GM18499 (cell line): Measurements from ENCODE around the gene MAD1L1.

Experiments
- ATAC-seq: cut with Tn5 transposase; IDR thresholded peaks from one replicate; pipeline ENCODE4 v1.9.1; 2021; ENCODE audit warnings: moderate number of reproducible peaks; ENCODE audit not compliant: insufficient read depth, unreplicated experiment

The MAD1L1 gene

DNA sequence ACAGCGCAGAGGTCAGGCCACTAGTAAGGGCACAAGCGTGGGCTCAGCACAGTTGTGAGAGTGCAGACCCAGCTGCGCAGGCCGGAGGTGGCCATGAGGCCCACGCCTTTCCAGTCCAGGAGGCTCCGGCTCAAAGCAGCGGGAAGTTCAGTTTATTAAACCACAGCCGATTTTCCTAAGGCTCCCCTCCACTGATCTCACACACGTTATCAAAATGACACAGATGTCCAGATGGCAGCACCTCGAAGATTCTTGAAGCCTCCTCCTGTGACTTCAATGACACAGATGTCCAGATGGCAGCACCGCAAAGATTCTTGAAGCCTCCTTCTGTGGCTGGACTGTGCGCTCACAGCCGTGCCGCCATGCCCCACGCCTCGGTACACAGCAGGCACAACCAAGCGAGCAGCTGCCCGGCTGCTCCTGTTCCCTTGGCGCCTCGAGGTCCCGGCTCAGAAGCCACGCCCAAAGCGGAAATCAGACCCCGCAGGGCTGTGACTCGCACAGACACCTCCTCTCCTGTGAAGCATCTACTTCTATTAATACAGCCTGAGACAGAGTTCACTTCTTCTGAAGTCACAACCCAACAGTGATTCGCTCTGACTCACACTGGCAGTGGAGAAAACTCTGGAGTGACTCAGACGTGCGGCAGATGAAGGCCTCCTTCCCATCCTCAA is 122.7 kb downstream of the MAD1L1 start:
- ATAC-seq, result no peak

- no peak for ATAC-seq
Measured at GRCh38 chr7:2109251-2109872, 123.4 kb downstream of the MAD1L1 start.

DNA sequence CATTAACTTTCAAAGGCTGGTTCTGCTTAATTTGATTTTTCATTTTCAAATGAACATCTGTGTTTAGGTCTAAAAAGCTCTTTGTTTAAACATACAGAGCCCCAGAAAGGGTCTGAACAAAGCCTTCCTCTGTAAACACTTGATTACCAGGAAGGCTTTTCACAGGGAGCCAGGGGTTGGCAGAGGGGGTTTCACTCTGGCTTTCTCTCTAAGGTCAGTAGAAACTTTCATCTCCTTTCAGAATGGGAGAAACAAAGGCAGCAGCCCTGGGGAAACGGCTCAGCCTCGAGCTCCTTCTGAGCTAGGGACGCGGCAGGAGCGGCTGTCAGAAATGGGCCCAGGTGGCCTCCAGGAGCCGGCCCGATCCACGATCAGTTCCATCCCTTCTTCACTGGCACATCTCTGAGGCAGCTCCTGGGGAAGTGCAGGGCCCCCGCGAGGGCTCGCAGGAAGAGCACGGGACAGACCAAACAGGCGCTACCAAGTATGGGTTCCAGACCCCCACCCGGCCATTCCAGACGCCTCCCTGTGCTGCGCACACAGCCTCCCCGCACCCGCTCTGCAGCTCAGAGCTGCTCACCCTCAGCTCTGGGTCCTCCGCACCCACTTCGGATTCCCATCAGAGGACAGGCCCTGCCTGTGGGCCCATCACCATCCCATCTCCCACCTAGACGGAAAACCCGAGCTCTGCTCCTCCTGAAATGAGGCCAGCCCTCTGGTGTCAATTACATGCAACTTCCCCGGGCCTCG is 124.1 kb downstream of the MAD1L1 start:
- no peak for ATAC-seq

DNA sequence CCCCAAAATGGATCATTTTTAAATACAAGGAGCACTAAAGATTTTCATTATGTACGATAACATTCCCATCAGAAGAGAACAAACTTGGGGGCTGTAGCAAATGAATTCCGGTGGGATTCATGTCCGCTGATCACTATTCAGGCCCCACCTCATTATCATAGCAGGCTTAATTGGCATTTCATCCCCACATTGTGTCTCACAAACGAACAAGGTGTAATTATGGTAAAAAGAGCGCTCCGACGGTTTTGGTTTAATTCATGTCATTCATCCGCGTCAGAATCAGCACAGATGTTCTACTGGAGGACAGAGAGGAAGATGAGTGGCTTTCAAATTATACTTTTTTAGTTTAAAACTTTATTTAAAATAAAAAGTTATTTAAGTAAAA is 124.7 kb downstream of the MAD1L1 start:
- no peak for ATAC-seq

DNA sequence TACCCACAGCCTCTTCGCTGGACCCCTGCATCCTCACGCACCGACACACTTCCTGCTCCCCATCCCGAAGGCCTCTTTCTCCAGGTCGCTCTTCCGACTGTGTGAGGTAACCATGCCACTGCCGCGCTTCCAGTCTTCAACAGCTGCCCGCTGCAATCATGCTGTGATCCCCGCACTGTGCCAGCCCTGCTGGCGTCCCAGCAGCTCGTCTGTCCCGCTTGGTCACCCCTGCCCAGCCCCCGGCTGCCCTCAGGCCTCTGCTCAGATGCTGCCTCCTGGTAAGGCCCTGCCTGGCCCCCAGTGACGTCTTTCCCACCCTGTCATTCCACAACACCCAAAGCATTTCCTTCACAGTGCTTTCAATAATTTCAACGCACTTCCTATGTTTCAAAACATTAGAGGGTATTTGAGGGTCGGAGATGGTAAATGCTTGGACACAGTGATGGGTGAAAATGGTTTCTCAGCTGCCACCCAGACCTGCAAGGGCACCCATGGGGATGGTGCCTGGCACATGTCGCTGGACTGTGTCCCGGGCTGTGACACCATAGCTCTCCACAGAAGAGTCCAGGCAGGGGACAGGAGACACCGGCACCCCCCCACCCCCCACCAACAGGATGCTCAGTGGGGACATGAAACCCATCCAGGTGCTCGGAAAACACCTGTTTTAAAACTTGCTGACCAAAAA is 125.2 kb downstream of the MAD1L1 start:
- ATAC-seq, result no peak

GRCh38 chr7:2106924-2107323 is 125.8 kb downstream of the MAD1L1 start:
- ATAC-seq, result no peak

- ATAC-seq, result no peak
Measured at GRCh38 chr7:2106440-2106839, 126.3 kb downstream of the MAD1L1 start.

- no peak for ATAC-seq
Measured at GRCh38 chr7:2105917-2106316, 126.8 kb downstream of the MAD1L1 start.

DNA sequence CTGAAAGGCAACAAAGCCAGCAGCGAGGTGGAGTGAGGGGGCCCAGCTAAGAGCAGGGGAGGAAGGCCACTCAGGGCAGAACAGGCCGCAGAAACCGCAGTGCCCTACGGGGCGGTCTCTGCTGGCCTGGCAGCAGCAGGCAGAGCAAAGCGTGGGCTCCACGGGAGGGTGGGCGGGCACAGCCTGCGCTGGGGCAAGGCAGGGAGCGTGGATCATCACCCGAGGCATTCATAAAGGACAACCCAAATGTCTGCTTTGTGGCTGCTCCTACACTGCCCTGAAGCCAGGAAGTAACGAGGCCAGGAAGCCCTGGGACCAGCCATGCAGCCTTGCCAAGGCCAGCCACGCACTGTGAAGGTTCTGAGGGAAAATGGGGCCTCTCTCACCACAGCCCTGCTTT is 127.5 kb downstream of the MAD1L1 start:
- no peak for ATAC-seq

DNA sequence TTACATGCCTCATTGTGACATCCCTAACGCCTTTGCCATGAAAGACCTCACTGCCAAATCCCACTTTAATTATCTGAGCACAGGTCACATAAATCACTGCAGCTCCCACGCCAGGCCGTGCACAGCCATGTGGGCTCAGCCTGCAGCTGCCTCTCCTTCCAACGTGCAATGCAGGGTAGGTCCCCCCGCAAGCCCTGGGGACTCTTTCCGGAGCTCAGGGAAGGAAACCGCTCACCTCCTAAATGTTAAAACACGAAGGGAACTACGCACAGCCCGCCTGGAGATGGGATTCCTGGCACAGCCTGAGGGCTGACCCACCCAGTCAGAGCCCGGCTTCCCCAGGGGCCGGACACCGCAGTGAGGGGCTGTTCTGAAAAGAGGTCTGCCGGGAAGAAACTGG is 128.0 kb downstream of the MAD1L1 start:
- ATAC-seq, result no peak

DNA sequence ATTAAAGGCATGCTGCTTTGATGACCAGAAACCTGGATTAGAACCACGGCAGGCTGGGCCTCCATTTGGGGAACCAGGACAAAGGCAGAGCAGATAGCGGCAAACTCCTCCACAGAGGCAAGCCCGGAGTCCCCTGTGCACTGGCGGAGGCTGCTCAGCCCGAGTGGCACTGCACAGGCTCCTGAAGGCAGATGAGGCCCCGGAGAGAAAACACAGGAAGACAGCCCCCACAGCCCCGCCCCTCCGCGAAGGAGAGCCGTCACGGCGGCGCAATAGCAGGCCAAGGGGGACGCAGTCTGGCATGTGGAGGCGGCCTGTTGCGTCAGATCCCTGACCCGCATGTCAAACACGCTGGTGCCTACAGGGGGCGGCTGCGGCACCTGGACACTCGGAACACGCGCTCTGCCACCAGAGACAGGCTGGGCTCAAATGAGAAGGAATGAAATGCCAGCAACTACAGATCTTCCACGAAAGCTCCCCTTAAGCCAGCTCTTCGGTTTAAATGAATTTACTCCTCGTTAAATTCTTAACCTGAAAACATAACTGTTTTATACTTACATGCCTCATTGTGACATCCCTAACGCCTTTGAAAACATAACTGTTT is 128.5 kb downstream of the MAD1L1 start:
- ATAC-seq, result no peak

DNA sequence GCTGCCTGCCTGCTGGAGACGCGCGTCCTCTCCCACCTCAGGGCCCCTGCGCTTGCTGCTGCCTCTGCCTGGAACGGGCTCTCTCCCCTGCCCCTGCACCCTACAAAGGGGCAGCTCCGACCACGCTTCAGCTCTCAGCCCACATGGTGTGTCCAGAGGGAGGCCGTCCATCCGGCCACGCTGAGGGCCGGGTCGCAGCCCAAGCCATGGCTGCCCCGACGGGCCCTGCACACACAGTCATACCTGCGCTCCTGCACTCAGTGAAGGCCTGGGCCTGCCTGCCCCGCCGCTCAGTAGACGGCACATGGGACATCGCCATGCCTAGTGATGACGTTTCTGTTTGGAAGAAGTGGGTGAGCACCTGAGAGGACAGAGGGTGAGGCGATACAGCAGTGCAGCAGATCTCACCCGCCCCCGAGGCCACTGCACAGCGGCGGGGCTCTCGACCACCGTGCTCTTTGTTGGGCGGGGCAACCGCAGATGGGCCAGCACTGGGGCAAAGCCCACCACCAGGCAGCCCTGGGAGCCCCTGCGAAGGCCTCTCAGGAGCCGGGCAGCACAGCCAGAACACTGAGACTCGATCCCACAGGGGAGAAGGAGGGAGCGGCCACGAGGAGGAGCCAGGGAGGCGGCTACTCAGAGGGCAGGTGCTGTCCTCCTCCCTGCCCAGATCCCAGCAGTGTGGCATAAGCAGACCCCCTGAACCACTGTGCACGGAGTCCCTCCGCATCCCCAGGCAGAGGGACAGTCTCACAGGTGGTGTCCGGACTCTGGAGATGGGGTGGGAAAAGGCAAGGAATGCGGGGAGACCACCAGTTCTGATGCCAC is 129.5 kb downstream of the MAD1L1 start:
- ATAC-seq, result no peak

DNA sequence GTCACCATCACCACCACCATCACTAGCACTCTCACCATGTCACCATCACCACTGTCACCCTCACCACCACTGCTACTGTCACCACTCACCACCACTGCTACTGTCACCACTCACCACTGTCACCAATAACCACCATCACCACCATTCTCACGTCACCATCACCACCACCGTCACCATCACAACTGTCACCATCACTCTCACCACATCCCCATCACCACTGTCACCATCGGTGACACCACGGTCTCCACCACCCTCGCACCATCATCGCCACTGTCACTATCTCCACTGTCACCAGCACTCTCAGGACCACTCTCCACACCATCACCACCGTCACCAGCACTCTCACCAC is 130.4 kb downstream of the MAD1L1 start:
- ATAC-seq, result no peak

GRCh38 chr7:2101630-2102374 is 130.9 kb downstream of the MAD1L1 start:
- ATAC-seq, result no peak

DNA sequence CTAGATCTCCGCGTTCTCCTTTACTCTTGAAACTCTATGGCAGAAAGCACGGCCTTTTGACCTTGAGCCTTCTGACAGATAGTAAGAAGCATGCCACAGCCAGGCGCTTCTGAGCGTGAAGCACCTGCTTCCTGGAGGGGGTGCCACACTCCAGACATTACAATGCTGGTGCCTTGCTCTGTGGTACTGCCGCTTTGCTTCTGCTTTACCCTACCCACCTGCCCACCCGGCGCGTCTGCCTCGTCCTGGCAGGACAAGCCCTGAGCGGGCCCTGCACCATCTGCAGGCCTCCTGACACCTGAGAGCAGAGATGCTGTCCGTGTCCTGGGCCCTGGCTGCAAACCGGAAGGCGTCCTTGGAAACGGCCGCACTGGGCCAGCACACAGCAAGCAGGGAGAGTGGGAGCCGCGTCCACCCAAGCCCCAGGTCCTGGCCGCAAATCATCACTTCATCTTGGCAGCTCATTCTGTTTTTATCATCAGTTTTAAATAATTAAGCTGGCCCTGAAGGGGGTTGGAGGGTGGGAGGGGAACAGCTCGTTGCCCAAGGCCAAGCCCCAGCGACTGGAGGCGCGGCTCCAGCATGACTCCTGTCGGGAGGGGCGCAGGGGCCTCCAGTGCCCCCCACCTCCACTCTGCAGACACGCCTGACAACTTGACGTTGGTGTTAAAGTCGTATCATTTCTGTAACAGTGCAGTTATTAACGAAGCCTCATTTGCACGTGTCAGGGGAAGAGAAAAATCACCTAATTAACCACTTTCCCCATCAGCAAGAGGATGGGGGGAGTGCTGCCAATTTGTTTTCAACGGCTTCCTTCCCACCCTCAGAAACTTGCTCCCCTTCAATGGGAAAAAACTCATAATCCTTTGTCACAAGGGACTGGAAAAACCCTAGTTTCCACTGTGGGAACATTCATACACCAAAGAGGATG is 132.2 kb downstream of the MAD1L1 start:
- ATAC-seq, result no peak

- no peak for ATAC-seq
Measured at GRCh38 chr7:2099048-2099957, 133.4 kb downstream of the MAD1L1 start.

DNA sequence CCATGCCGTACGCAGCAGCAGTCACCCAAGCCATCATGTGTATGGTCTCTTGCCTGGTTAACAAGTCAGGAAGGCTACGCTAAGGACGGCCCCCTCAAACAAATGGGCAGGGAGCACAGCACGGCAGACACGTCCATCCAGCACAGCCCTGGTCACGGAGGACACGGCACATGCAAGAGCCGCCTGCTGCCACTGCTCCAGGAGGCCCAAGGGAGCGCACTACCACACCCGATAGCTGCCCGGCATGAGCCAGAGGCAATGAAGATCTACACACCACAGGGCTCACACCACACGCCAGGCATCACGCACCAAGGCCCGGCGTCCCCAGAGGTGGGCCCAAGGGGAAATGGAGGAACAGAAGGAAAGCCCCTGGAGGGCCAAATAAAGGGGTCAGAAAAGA is 134.2 kb downstream of the MAD1L1 start:
- ATAC-seq, result no peak
